ENCODE data around the gene BTN2A1. TPM values are rescaled to one million over a fixed set of nuclear protein-coding genes. Genes with fewer than 3 reads are reported as not detected.

BTN2A1 gene
- total RNA-seq, 3 donors from 2014 or later: 12.1 to 15.9 (median 12.5) TPM

- Mint-ChIP-seq H3K27me3 (ENCODE audit: low read depth) (no peaks in the 10 kb centered on the region), H3K4me3 (no peak overlapping the region), H3K4me1 (ENCODE audit: low read depth) (no peaks in the 10 kb centered on the region)
Observed at GRCh38 chr6:26485112-26485780, 27.5 kb downstream of the BTN2A1 start.

GRCh38 chr6:26486358-26486757 is 28.6 kb downstream of the BTN2A1 start:
- no peak for DNase-seq
- Mint-ChIP-seq H3K27me3 (ENCODE audit: low read depth) (no peaks in the 10 kb centered on the region), H3K4me1 (ENCODE audit: low read depth) (no peaks in the 10 kb centered on the region), H3K36me3 (ENCODE audit: insufficient read depth) (peaks cover 2% of the 10 kb centered on the region), H3K4me3 (no peak overlapping the region), H3K9me3 (peaks cover 7% of the 10 kb centered on the region)
- ATAC-seq: no peak

More at GRCh38 chr6:26485112-26485780, 27.5 kb downstream of the BTN2A1 start:
- DNase-seq (no peak), ATAC-seq (no peak)
- H3K9me3 Mint-ChIP-seq: peaks cover 7% of the 10 kb centered on the region
- H3K36me3 Mint-ChIP-seq (ENCODE audit: insufficient read depth): peaks cover 2% of the 10 kb centered on the region

- DNase-seq (no peak), ATAC-seq (no peak)
- Mint-ChIP-seq H3K27me3 (ENCODE audit: low read depth) (no peaks in the 10 kb centered on the region), H3K9me3 (peaks cover 7% of the 10 kb centered on the region), H3K4me3 (no peak overlapping the region), H3K36me3 (ENCODE audit: insufficient read depth) (peaks cover 2% of the 10 kb centered on the region), H3K4me1 (ENCODE audit: low read depth) (no peaks in the 10 kb centered on the region)
Observed at GRCh38 chr6:26487466-26487865, 29.7 kb downstream of the BTN2A1 start.

- H3K4me1 Mint-ChIP-seq (ENCODE audit: low read depth): no peaks in the 10 kb centered on the region
- DNase-seq: no peak
- ATAC-seq: no peak
- peaks cover 7% of the 10 kb centered on the region for H3K9me3 Mint-ChIP-seq
- peaks cover 2% of the 10 kb centered on the region for H3K36me3 Mint-ChIP-seq (ENCODE audit: insufficient read depth)
- H3K27me3 Mint-ChIP-seq (ENCODE audit: low read depth): no peaks in the 10 kb centered on the region
- H3K4me3 Mint-ChIP-seq: no peak overlapping the region
Observed at GRCh38 chr6:26489996-26490964, 32.5 kb downstream of the BTN2A1 start.

GRCh38 chr6:26491604-26492003 is 33.8 kb downstream of the BTN2A1 start:
- no peak for ATAC-seq
- H3K36me3 Mint-ChIP-seq (ENCODE audit: insufficient read depth): peaks cover 2% of the 10 kb centered on the region
- H3K4me3 Mint-ChIP-seq: no peak overlapping the region
- DNase-seq: no peak
- peaks cover 2% of the 10 kb centered on the region for H3K27me3 Mint-ChIP-seq (ENCODE audit: low read depth)
- H3K9me3 Mint-ChIP-seq: peaks cover 7% of the 10 kb centered on the region
- H3K4me1 Mint-ChIP-seq (ENCODE audit: low read depth): no peaks in the 10 kb centered on the region

GRCh38 chr6:26493258-26493657 is 35.5 kb downstream of the BTN2A1 start:
- ATAC-seq (peak in 1 of 2 donors; percentile 18), DNase-seq (no peak)
- no peaks in the 10 kb centered on the region for H3K4me1 Mint-ChIP-seq (ENCODE audit: low read depth)

GRCh38 chr6:26494117-26494516 is 36.4 kb downstream of the BTN2A1 start:
- ATAC-seq (no peak), DNase-seq (no peak)
- Mint-ChIP-seq H3K27me3 (ENCODE audit: low read depth) (peaks cover 2% of the 10 kb centered on the region), H3K4me1 (ENCODE audit: low read depth) (no peaks in the 10 kb centered on the region), H3K9me3 (no peaks in the 10 kb centered on the region), H3K4me3 (no peak overlapping the region), H3K36me3 (ENCODE audit: insufficient read depth) (no peaks in the 10 kb centered on the region)

More at GRCh38 chr6:26493258-26493657, 35.5 kb downstream of the BTN2A1 start:
- no peaks in the 10 kb centered on the region for H3K36me3 Mint-ChIP-seq (ENCODE audit: insufficient read depth)
- H3K4me3 Mint-ChIP-seq: no peak overlapping the region
- H3K9me3 Mint-ChIP-seq: no peaks in the 10 kb centered on the region
- H3K27me3 Mint-ChIP-seq (ENCODE audit: low read depth): peaks cover 2% of the 10 kb centered on the region

- Mint-ChIP-seq H3K27me3 (ENCODE audit: low read depth) (peaks cover 2% of the 10 kb centered on the region), H3K9me3 (no peaks in the 10 kb centered on the region)
- no peak for ATAC-seq
Observed at GRCh38 chr6:26495281-26495680, 37.5 kb downstream of the BTN2A1 start.

GRCh38 chr6:26497610-26498009 is 39.9 kb downstream of the BTN2A1 start:
- DNase-seq (no peak), ATAC-seq (no peak)
- Mint-ChIP-seq H3K36me3 (ENCODE audit: insufficient read depth) (no peaks in the 10 kb centered on the region), H3K27me3 (ENCODE audit: low read depth) (peaks cover 15% of the 10 kb centered on the region), H3K9me3 (no peaks in the 10 kb centered on the region), H3K4me1 (ENCODE audit: low read depth) (peaks cover 12% of the 10 kb centered on the region), H3K4me3 (no peak overlapping the region)

More at GRCh38 chr6:26495281-26495680, 37.5 kb downstream of the BTN2A1 start:
- Mint-ChIP-seq H3K4me1 (ENCODE audit: low read depth) (no peaks in the 10 kb centered on the region), H3K36me3 (ENCODE audit: insufficient read depth) (no peaks in the 10 kb centered on the region), H3K4me3 (no peak overlapping the region)
- DNase-seq: no peak

GRCh38 chr6:26500102-26500501 is 42.3 kb downstream of the BTN2A1 start, which contains the start of gene BTN1A1:
TSS of gene BTN1A1 (plus strand) at chr6:26500303. CDS start at chr6:26501287, 984 bp downstream.
- no peak for ATAC-seq
- peaks cover 12% of the 10 kb centered on the region for H3K4me1 Mint-ChIP-seq (ENCODE audit: low read depth)
- no peak within 1 kb of the TSS for H3K4me3 Mint-ChIP-seq
- no peaks in the 10 kb centered on the region for H3K9me3 Mint-ChIP-seq
- DNase-seq: no peak
- peaks cover 22% of the 10 kb centered on the region for H3K27me3 Mint-ChIP-seq (ENCODE audit: low read depth)
- no peaks in the 10 kb centered on the region for H3K36me3 Mint-ChIP-seq (ENCODE audit: insufficient read depth)

- Mint-ChIP-seq H3K4me1 (ENCODE audit: low read depth) (peaks cover 12% of the 10 kb centered on the region), H3K27me3 (ENCODE audit: low read depth) (peaks cover 23% of the 10 kb centered on the region), H3K4me3 (peak overlapping the region; percentile 74), H3K36me3 (ENCODE audit: insufficient read depth) (no peaks in the 10 kb centered on the region), H3K9me3 (no peaks in the 10 kb centered on the region)
- peak; percentile 32 for DNase-seq
- peak; percentile 77 to 83 for ATAC-seq
Observed at GRCh38 chr6:26501482-26501986, 43.8 kb downstream of the BTN2A1 start.

GRCh38 chr6:26502165-26502564 is 44.4 kb downstream of the BTN2A1 start:
- peaks cover 23% of the 10 kb centered on the region for H3K27me3 Mint-ChIP-seq (ENCODE audit: low read depth)
- peak overlapping the region; percentile 74 for H3K4me3 Mint-ChIP-seq
- no peaks in the 10 kb centered on the region for H3K9me3 Mint-ChIP-seq
- H3K36me3 Mint-ChIP-seq (ENCODE audit: insufficient read depth): no peaks in the 10 kb centered on the region
- peaks cover 12% of the 10 kb centered on the region for H3K4me1 Mint-ChIP-seq (ENCODE audit: low read depth)
- DNase-seq: no peak
- ATAC-seq: peak in 1 of 2 donors; percentile 26

GRCh38 chr6:26502626-26503025 is 44.9 kb downstream of the BTN2A1 start:
- H3K27me3 Mint-ChIP-seq (ENCODE audit: low read depth): peaks cover 23% of the 10 kb centered on the region
- DNase-seq (no peak), ATAC-seq (no peak)
- peaks cover 12% of the 10 kb centered on the region for H3K4me1 Mint-ChIP-seq (ENCODE audit: low read depth)
- no peak overlapping the region for H3K4me3 Mint-ChIP-seq
- H3K9me3 Mint-ChIP-seq: no peaks in the 10 kb centered on the region
- H3K36me3 Mint-ChIP-seq (ENCODE audit: insufficient read depth): no peaks in the 10 kb centered on the region

- Mint-ChIP-seq H3K36me3 (ENCODE audit: insufficient read depth) (no peaks in the 10 kb centered on the region), H3K4me1 (ENCODE audit: low read depth) (no peaks in the 10 kb centered on the region), H3K9me3 (no peaks in the 10 kb centered on the region), H3K27me3 (ENCODE audit: low read depth) (peaks cover 10% of the 10 kb centered on the region), H3K4me3 (no peak overlapping the region)
- no peak for ATAC-seq
- DNase-seq: no peak
Observed at GRCh38 chr6:26507658-26508057, 49.9 kb downstream of the BTN2A1 start.

Measured in activated T-cell treated with anti-CD3 and anti-CD28 coated beads, Interleukin-2, amount 50 U/mL, for 4 hours (primary cell).